22Rv1 (cell line): ENCODE measurements around the gene XAGE3.

Experiments used
- ZFX ChIP-seq: fragments of 450-650 bp; IDR thresholded peaks from 2 replicates; pipeline ENCODE4 v1.6.1; 2017; ENCODE audit warnings: antibody characterized with exemption, borderline replicate concordance
- TF ChIP-seq, protein P1 (sequence below): fragments of 450-650 bp; IDR thresholded peaks from 2 replicates; pipeline ENCODE4 v1.5.1; 2017; ENCODE audit warnings: mild to moderate bottlenecking

DNA sequence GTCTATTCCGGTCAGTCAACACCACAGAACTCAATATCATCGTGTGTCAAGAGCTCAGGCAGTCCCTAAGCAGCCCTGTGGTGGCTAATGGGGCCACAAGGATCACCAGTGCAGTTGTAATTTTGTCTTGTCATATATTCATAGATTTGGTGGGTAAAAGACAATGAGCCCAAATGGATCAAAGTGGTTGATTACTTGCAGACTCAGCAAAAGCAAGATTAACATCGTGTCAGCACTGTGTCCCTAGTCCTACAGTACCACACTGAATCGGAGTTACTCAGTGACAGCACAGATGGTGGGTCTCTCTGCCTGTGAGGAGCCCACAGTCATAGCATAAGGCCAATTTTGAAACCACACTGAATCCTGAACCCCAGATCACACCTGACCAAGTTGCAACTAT lies 48.1 kb downstream of the XAGE3 start:
- TF ChIP-seq, protein P1, sequence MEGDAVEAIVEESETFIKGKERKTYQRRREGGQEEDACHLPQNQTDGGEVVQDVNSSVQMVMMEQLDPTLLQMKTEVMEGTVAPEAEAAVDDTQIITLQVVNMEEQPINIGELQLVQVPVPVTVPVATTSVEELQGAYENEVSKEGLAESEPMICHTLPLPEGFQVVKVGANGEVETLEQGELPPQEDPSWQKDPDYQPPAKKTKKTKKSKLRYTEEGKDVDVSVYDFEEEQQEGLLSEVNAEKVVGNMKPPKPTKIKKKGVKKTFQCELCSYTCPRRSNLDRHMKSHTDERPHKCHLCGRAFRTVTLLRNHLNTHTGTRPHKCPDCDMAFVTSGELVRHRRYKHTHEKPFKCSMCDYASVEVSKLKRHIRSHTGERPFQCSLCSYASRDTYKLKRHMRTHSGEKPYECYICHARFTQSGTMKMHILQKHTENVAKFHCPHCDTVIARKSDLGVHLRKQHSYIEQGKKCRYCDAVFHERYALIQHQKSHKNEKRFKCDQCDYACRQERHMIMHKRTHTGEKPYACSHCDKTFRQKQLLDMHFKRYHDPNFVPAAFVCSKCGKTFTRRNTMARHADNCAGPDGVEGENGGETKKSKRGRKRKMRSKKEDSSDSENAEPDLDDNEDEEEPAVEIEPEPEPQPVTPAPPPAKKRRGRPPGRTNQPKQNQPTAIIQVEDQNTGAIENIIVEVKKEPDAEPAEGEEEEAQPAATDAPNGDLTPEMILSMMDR, result no peak
- no peak for TF ChIP-seq ZFX
